ENCODE measurements around the gene SYNDIG1. TPM values are rescaled to one million over a fixed set of nuclear protein-coding genes. Genes with fewer than 3 reads are reported as not detected.

The SYNDIG1 gene
- total and polyA plus RNA-seq, 9 of the 15 experiments (the other 6 are each of a cell fraction or from before 2014, with no cell fraction given): not detected

DNA sequence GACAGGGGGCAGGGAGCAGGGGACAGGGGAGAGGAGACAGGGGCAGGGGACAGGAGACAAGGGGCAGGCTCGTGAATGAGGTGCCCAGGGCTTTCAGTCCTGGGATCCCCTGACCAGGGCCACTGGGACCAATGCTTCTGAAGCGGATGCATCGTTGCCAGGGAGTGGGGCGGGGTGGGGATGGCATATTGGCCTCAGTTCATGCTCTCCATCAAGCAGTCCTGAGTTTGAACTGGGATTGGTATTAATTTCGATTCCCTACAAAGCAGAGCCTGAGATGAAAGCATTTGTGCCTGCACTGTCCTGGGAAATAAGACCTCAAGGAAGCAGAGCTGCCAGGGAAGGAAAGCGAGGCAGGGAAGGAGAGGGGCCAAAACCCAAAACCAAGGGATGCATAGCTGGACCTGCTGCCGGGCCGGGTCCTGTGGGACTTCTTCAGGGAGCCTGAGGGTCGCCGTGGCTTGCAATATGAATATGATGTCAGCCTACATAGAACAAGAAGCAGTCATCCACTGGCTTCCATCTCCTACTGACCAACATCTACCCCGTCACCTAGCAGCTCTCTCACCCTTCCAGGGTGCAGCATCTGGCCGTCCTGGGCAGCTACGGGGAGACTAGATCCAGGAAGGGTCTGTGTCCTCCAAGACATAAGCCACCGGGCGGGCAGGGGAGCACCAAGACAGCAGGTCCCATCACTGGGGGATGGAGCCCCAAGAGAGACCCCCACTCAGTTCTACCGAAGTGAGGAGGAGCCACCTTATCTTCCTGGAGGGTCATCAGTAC lies 233.3 kb downstream of the SYNDIG1 start (continued):
- TF ChIP-seq, protein P1, sequence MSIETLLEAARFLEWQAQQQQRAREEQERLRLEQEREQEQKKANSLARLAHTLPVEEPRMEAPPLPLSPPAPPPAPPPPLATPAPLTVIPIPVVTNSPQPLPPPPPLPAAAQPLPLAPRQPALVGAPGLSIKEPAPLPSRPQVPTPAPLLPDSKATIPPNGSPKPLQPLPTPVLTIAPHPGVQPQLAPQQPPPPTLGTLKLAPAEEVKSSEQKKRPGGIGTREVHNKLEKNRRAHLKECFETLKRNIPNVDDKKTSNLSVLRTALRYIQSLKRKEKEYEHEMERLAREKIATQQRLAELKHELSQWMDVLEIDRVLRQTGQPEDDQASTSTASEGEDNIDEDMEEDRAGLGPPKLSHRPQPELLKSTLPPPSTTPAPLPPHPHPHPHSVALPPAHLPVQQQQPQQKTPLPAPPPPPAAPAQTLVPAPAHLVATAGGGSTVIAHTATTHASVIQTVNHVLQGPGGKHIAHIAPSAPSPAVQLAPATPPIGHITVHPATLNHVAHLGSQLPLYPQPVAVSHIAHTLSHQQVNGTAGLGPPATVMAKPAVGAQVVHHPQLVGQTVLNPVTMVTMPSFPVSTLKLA (conservative IDR thresholded peaks at IDR 0.05): no peak
- TF ChIP-seq, protein P2, sequence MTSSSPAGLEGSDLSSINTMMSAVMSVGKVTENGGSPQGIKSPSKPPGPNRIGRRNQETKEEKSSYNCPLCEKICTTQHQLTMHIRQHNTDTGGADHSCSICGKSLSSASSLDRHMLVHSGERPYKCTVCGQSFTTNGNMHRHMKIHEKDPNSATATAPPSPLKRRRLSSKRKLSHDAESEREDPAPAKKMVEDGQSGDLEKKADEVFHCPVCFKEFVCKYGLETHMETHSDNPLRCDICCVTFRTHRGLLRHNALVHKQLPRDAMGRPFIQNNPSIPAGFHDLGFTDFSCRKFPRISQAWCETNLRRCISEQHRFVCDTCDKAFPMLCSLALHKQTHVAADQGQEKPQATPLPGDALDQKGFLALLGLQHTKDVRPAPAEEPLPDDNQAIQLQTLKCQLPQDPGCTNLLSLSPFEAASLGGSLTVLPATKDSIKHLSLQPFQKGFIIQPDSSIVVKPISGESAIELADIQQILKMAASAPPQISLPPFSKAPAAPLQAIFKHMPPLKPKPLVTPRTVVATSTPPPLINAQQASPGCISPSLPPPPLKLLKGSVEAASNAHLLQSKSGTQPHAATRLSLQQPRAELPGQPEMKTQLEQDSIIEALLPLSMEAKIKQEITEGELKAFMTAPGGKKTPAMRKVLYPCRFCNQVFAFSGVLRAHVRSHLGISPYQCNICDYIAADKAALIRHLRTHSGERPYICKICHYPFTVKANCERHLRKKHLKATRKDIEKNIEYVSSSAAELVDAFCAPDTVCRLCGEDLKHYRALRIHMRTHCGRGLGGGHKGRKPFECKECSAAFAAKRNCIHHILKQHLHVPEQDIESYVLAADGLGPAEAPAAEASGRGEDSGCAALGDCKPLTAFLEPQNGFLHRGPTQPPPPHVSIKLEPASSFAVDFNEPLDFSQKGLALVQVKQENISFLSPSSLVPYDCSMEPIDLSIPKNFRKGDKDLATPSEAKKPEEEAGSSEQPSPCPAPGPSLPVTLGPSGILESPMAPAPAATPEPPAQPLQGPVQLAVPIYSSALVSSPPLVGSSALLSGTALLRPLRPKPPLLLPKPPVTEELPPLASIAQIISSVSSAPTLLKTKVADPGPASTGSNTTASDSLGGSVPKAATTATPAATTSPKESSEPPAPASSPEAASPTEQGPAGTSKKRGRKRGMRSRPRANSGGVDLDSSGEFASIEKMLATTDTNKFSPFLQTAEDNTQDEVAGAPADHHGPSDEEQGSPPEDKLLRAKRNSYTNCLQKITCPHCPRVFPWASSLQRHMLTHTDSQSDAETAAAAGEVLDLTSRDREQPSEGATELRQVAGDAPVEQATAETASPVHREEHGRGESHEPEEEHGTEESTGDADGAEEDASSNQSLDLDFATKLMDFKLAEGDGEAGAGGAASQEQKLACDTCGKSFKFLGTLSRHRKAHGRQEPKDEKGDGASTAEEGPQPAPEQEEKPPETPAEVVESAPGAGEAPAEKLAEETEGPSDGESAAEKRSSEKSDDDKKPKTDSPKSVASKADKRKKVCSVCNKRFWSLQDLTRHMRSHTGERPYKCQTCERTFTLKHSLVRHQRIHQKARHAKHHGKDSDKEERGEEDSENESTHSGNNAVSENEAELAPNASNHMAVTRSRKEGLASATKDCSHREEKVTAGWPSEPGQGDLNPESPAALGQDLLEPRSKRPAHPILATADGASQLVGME (CRISPR knock-in tag; IDR thresholded peaks at IDR 0.05): no peak
